ENCODE results near the gene SP2.

The SP2 gene

DNA sequence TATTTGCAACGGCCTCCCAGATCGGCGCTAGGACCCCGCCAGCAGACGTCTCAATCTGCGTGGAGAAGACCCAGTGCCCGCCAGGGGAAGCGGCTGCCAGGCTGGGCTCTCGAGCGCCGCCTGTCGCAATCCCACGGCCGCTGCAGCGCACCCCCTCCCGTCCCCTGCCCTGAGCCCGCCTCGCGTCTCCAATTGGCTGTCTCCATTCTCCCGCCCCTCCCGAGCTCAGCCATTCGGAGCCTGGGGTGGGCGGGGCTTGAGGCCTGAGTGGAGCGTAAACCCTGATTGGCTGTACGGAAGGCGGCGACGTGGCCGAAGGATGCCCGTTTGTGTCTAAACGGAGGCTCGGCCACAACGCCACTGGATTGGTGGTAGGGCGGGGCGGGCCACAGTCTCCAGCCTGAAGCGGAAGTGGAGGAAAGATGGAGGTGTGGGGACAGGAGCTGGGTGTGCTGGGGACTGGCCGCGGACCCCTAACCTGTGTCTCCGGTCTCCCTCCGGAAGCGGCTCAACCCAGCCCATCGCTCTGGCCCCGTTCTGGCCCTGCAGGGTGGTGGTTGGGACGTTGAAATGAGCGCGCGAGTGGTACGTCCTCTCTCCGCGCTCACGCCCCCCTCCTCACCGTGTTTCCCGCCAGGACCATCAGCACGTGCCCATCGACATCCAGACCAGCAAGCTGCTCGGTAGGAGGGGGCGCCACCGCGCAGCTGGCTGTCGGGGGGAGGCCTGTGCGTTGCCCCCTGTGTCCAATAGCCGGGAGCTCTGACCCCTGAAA lies 74.9 kb downstream of the SP2 start, which contains the start of gene CDK5RAP3:
CDK5RAP3 (plus strand) TSS at position 389 of the 775 bp plus-strand sequence; CDS start at position 423, 34 bp downstream.
- peak; percentile 93 for DNase-seq (ENCODE audit: low read depth)
- TF ChIP-seq, protein P1, sequence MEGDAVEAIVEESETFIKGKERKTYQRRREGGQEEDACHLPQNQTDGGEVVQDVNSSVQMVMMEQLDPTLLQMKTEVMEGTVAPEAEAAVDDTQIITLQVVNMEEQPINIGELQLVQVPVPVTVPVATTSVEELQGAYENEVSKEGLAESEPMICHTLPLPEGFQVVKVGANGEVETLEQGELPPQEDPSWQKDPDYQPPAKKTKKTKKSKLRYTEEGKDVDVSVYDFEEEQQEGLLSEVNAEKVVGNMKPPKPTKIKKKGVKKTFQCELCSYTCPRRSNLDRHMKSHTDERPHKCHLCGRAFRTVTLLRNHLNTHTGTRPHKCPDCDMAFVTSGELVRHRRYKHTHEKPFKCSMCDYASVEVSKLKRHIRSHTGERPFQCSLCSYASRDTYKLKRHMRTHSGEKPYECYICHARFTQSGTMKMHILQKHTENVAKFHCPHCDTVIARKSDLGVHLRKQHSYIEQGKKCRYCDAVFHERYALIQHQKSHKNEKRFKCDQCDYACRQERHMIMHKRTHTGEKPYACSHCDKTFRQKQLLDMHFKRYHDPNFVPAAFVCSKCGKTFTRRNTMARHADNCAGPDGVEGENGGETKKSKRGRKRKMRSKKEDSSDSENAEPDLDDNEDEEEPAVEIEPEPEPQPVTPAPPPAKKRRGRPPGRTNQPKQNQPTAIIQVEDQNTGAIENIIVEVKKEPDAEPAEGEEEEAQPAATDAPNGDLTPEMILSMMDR (IDR thresholded peaks at IDR 0.05; ENCODE audit: control insufficient read depth, insufficient read depth, low read depth, low read length, missing control alignments): peak; percentile 87
- peak within 1 kb of the TSS; percentile 96 for H3K4me3 ChIP-seq (ENCODE audit: control insufficient read depth, low read depth, low read length)

DNA sequence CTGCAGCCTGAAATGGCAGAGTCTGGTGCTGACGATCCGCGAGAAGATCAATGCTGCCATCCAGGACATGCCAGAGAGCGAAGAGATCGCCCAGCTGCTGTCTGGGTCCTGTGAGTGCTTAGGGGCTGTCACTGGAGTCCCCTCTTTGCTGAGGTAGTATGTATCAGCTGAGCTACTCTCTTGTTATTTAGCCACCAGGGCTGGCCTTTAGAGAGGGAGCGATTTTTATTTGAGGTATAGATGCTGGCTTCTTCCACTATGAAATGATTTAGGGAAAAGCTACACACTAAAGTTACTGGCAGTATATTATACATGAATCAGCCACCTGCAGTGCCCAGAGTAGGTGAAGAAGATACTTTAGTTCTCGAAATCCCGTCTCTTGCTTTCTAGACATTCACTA lies 77.5 kb downstream of the SP2 start:
- no peak for DNase-seq (ENCODE audit: low read depth)
- TF ChIP-seq, protein P1 (IDR thresholded peaks at IDR 0.05; ENCODE audit: control insufficient read depth, insufficient read depth, low read depth, low read length, missing control alignments): no peak
- H3K4me3 ChIP-seq (ENCODE audit: control insufficient read depth, low read depth, low read length): no peak overlapping the region

DNA sequence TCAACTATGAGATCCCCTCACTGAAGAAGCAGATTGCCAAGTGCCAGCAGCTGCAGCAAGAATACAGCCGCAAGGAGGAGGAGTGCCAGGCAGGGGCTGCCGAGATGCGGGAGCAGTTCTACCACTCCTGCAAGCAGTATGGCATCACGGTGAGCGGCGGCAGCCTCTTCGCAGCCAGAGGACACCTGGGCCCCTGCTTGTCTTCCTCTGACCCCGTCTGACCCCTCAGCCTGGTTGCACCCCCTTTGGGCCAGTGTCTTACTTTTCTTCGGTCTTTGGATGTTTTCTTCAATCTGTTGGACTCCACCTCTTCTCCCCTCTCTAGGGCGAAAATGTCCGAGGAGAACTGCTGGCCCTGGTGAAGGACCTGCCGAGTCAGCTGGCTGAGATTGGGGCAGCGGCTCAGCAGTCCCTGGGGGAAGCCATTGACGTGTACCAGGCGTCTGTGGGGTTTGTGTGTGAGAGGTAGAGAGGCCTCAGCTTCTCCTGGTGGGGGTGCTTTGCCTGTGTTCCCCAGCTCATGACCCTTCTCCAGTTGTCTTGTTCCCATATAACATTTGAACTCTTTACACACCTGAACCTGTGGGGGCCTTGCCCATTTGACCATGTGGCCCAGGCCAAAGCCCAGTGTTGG lies 79.3 kb downstream of the SP2 start:
- DNase-seq (ENCODE audit: low read depth): no peak
- TF ChIP-seq, protein P1 (IDR thresholded peaks at IDR 0.05; ENCODE audit: control insufficient read depth, insufficient read depth, low read depth, low read length, missing control alignments): no peak
- H3K4me3 ChIP-seq (ENCODE audit: control insufficient read depth, low read depth, low read length): no peak overlapping the region

DNA sequence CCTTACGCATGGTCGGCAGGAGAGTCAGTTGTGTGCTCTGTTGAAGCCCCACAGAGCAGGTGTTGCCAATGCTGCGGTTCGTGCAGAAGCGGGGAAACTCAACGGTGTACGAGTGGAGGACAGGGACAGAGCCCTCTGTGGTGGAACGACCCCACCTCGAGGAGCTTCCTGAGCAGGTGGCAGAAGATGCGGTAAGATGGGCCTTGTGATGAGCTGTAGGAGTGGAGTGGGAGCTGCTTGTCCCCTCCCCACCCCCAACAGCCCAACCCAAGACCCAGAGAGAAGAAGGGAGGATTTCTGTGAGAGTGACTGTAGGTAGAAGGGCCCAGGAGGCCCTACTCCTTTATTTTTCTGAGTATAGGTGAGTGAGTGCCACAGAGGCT lies 79.8 kb downstream of the SP2 start:
- H3K4me3 ChIP-seq (ENCODE audit: control insufficient read depth, low read depth, low read length): no peak overlapping the region
- no peak for DNase-seq (ENCODE audit: low read depth)
- TF ChIP-seq, protein P1 (IDR thresholded peaks at IDR 0.05; ENCODE audit: control insufficient read depth, insufficient read depth, low read depth, low read length, missing control alignments): no peak

DNA sequence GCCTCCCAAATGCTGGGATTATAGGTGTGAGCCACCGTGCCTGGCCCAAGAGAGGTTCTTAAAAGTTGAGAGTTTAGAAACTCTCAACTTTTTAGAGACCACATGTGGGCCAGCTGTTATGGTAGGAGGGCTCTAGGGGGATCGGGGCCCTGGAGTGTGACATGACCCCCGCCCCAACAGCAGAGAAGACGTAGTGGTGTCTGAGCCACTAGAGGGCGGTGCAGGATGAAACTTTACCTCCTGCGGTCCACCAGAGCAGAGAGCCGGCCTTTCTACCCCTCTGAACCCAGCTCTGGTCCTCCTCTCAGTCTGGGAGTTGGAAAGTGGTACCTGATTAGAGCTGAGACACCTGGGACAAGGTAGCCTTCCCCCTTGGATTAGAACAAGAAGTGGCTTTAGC lies 82.3 kb downstream of the SP2 start:
- no peak for DNase-seq (ENCODE audit: low read depth)
- H3K4me3 ChIP-seq (ENCODE audit: control insufficient read depth, low read depth, low read length): no peak overlapping the region
- TF ChIP-seq, protein P1 (IDR thresholded peaks at IDR 0.05; ENCODE audit: control insufficient read depth, insufficient read depth, low read depth, low read length, missing control alignments): peak; percentile 79

All from AG09309 (cell line).